OCI-LY7 (cell line): ENCODE data around the gene SMYD3. TPM values are rescaled to one million over a fixed set of nuclear protein-coding genes. Genes with fewer than 3 reads are reported as not detected.

Experiments
- BruUV-seq: library from RNA; stranded (reverse); fragments of 400-500 nt; replicated peaks from 2 replicates; lab custom pipeline; 2021; lab: Mats Ljungman, UMichigan
- CTCF ChIA-PET: fragments of 300-600 bp; sonication (Branson Sonifier 250); formaldehyde crosslinking; loops from one replicate; lab custom pipeline; 2022; ENCODE audit warnings: antibody characterized with exemption; ENCODE audit not compliant: unreplicated experiment; lab: Charles Lee
- POLR2A ChIA-PET: fragments of 300-600 bp; sonication (Branson Sonifier 250); formaldehyde crosslinking; loops from one replicate; lab custom pipeline; 2022; ENCODE audit warnings: antibody characterized with exemption; lab: Charles Lee
- DNase-seq: peaks from one replicate; pipeline ENCODE4 v3.0.0-alpha.2; 2015; ENCODE audit warnings: low spot score
- H2AFZ ChIP-seq: fragments of 200-600 bp; sonication (generic), shearing (Covaris generic); 2 replicates; pipeline ENCODE4 v1.6.1; 2014; ENCODE audit warnings: mild to moderate bottlenecking, antibody characterized with exemption, low read length, moderate library complexity
- H3K27ac ChIP-seq: fragments of 200-600 bp; sonication (generic); 2 replicates; pipeline ENCODE4 v1.5.1; 2014; ENCODE audit warnings: mixed run types, low read depth, mild to moderate bottlenecking, moderate library complexity, low read length, inconsistent platforms; ENCODE audit not compliant: poor library complexity, severe bottlenecking
- H3K36me3 ChIP-seq: fragments of 200-600 bp; sonication (generic); 2 replicates; pipeline ENCODE4 v1.6.1; 2014; ENCODE audit warnings: mild to moderate bottlenecking, antibody characterized with exemption, low read length, moderate library complexity, mixed read lengths; ENCODE audit not compliant: insufficient read depth
- H3K4me1 ChIP-seq: fragments of 200-600 bp; sonication (generic); 2 replicates; pipeline ENCODE4 v1.5.1; 2014; ENCODE audit warnings: mild to moderate bottlenecking, low read length; ENCODE audit not compliant: insufficient read depth, poor library complexity, severe bottlenecking
- H3K4me2 ChIP-seq: fragments of 200-600 bp; sonication (generic); 2 replicates; pipeline ENCODE4 v1.6.1; 2014; ENCODE audit warnings: mild to moderate bottlenecking, low read length
- H3K4me3 ChIP-seq: fragments of 200-600 bp; sonication (generic); 2 replicates; pipeline ENCODE4 v1.5.1; 2014; ENCODE audit warnings: mild to moderate bottlenecking, low read depth, low read length; ENCODE audit not compliant: poor library complexity, severe bottlenecking
- H3K79me2 ChIP-seq: fragments of 200-600 bp; sonication (generic); 2 replicates; pipeline ENCODE4 v1.6.1; 2016; ENCODE audit warnings: low read depth, mild to moderate bottlenecking, low read length, moderate library complexity, mixed read lengths; ENCODE audit not compliant: insufficient read depth
- H3K9me2 ChIP-seq: fragments of 200-600 bp; sonication (generic); 2 replicates; pipeline ENCODE4 v1.6.1; 2016; ENCODE audit warnings: mild to moderate bottlenecking, low read length, mixed read lengths; ENCODE audit not compliant: insufficient read depth
- H3K9me3 ChIP-seq: fragments of 200-600 bp; sonication (generic); 2 replicates; pipeline ENCODE4 v1.6.1; 2014; ENCODE audit warnings: mild to moderate bottlenecking, mixed run types, low read length, mixed read lengths
- H4K20me1 ChIP-seq: fragments of 200-600 bp; sonication (generic); 2 replicates; pipeline ENCODE4 v1.6.1; 2014; ENCODE audit warnings: mild to moderate bottlenecking, antibody characterized with exemption, low read length, moderate library complexity, mixed read lengths; ENCODE audit not compliant: insufficient read depth
- CTCF ChIP-seq: fragments of 200-600 bp; sonication (generic); conservative IDR thresholded peaks from 2 replicates; pipeline ENCODE4 v1.5.1; 2014; ENCODE audit warnings: mild to moderate bottlenecking, antibody characterized with exemption, low read length, moderate library complexity, mixed read lengths
- EZH2phosphoT487 ChIP-seq: fragments of 200-600 bp; sonication (generic); IDR thresholded peaks from 2 replicates; pipeline ENCODE4 v1.6.1; 2018; ENCODE audit warnings: low read depth, borderline replicate concordance, mild to moderate bottlenecking, mixed run types, antibody characterized with exemption, low read length, moderate library complexity, mixed read lengths
- intact Hi-C: fragments of 100-400 bp; cut with micrococcal nuclease; formaldehyde crosslinking; loops from one replicate; pipeline ENCODE4 v1.10.0; 2022; ENCODE audit not compliant: unreplicated experiment
- total RNA-seq, 2 experiments: library from RNA; depleted of rRNA in 1 of 2; stranded (reverse); fragments of >200 nt in 1 of 2; shearing (Covaris generic) in 1 of 2; gene quantifications; 2 replicates each; pipeline ENCODE4 v1.2.3, GENCODE V29; 2014 to 2022

SMYD3 gene
- total RNA-seq, 2 experiments from 2014 or later, result 28.9 to 34.5 TPM

- Histone ChIP-seq H2AFZ (no peak overlapping the region), H3K4me2 (no peak overlapping the region), H3K9me3 (no peaks in the 10 kb centered on the region), H3K4me3 (no peak overlapping the region), H4K20me1 (no peaks in the 10 kb centered on the region), H3K4me1 (no peaks in the 10 kb centered on the region), H3K36me3 (no peaks in the 10 kb centered on the region), H3K27ac (no peak overlapping the region), H3K9me2 (no peaks in the 10 kb centered on the region; the same call in 1 of the 2 replicates), H3K79me2 (no peaks in the 10 kb centered on the region)
- no TSS peak for BruUV-seq
- CTCF ChIA-PET, result no interaction called here
- DNase-seq, result no peak
- POLR2A ChIA-PET, result interaction anchor here (0.6 kb wide), 1 partner anchor 976 kb away, joined by 3 read pairs; no protein-coding TSS in a partner anchor
- intact Hi-C loops, result no loop called here
- TF ChIP-seq EZH2phosphoT487, result no peak
- TF ChIP-seq CTCF, result no peak
These were observed 664.0 kb downstream of the SMYD3 start for GRCh38 chr1:245843101-245843500.

- POLR2A ChIA-PET, result no interaction called here
- DNase-seq, result no peak
These were observed 665.0 kb downstream of the SMYD3 start for GRCh38 chr1:245842106-245842505.

More at GRCh38 chr1:245842106-245842505, 665.0 kb downstream of the SMYD3 start:
- Histone ChIP-seq H3K4me1 (no peaks in the 10 kb centered on the region), H4K20me1 (no peaks in the 10 kb centered on the region), H2AFZ (no peak overlapping the region), H3K4me2 (no peak overlapping the region), H3K4me3 (no peak overlapping the region), H3K27ac (no peak overlapping the region), H3K9me3 (no peaks in the 10 kb centered on the region), H3K79me2 (no peaks in the 10 kb centered on the region), H3K9me2 (no peaks in the 10 kb centered on the region; the same call in 1 of the 2 replicates), H3K36me3 (no peaks in the 10 kb centered on the region)
- intact Hi-C loops, result no loop called here
- TF ChIP-seq CTCF (no peak), EZH2phosphoT487 (no peak)
- CTCF ChIA-PET, result no interaction called here
- BruUV-seq, result no TSS peak
